Endothelial cell of umbilical vein (primary cell): ENCODE data around the gene NAPB. TPM values are rescaled to one million over a fixed set of nuclear protein-coding genes. Genes with fewer than 3 reads are reported as not detected.
A peak's percentile ranks its signal among the peaks of the same experiment; 100 is the strongest.

ENCODE experiments used
- BruUV-seq: library from RNA; stranded (reverse); fragments of 400-500 nt; replicated peaks from 2 replicates; lab custom pipeline; 2021; lab: Mats Ljungman, UMichigan
- CTCF ChIA-PET: fragments of 300-600, 350-600 bp; sonication (Branson Sonifier 250); formaldehyde crosslinking; loops from one replicate; lab custom pipeline; 2021; ENCODE audit warnings: antibody characterized with exemption, inconsistent platforms; lab: Charles Lee
- POLR2A ChIA-PET: fragments of 300-600, 350-600 bp; sonication (Branson Sonifier 250); formaldehyde crosslinking; loops from one replicate; lab custom pipeline; 2021; ENCODE audit warnings: antibody characterized with exemption, inconsistent platforms; lab: Charles Lee
- DNase-seq: peaks from one replicate; pipeline ENCODE4 v3.0.0-alpha.2; 2011; ENCODE audit warnings: low read depth, low spot score
- FAIRE-seq: peaks from 2 replicates; lab custom pipeline; 2011; peaks lifted over from hg19 to GRCh38; lab: Jason Lieb, UNC
- H2AFZ ChIP-seq: 2 replicates; pipeline ENCODE4 v1.6.0; 2012; ENCODE audit warnings: low read depth, low read length, control low read depth, inconsistent platforms
- H3K27ac ChIP-seq: 2 replicates; pipeline ENCODE4 v1.5.1; 2011; ENCODE audit warnings: low read depth, mild to moderate bottlenecking, control low read depth, low read length, moderate library complexity; ENCODE audit not compliant: insufficient read depth
- H3K27me3 ChIP-seq, 2 experiments: 2 replicates each; pipeline versions ENCODE4 v1.6.0 to v1.6.1; 2011; ENCODE audit warnings: low read length in 2 of 2, mixed read lengths in 1 of 2; ENCODE audit not compliant: control insufficient read depth in 2 of 2, insufficient read depth in 2 of 2
- H3K36me3 ChIP-seq, 2 experiments: 2 replicates in 1 of 2; 3 replicates in 1 of 2; pipeline ENCODE4 v1.5.1; 2011; ENCODE audit warnings: low read length in 2 of 2, mild to moderate bottlenecking in 1 of 2, moderate library complexity in 1 of 2; ENCODE audit not compliant: control insufficient read depth in 2 of 2, insufficient read depth in 2 of 2; ENCODE audit errors: extremely low read depth in 1 of 2
- H3K4me1 ChIP-seq: 3 replicates; pipeline ENCODE4 v1.5.1; 2011; ENCODE audit warnings: mild to moderate bottlenecking, low read length; ENCODE audit not compliant: control insufficient read depth, insufficient read depth; ENCODE audit errors: extremely low read depth
- H3K4me2 ChIP-seq: 2 replicates; pipeline ENCODE4 v1.6.1; 2011; ENCODE audit warnings: low read length, control low read depth, mixed read lengths; ENCODE audit not compliant: insufficient read depth
- H3K4me3 ChIP-seq, 3 experiments: fragments of 200-600 bp in 1 of 3; sonication (generic), shearing (Covaris generic) in 1 of 3; replicated peaks in 1 of 3; 2 replicates each; pipeline ENCODE4 v1.5.1; 2011 to 2016; ENCODE audit warnings: control low read depth in 3 of 3, low read length in 3 of 3, mild to moderate bottlenecking in 2 of 3, inconsistent platforms in 1 of 3, low read depth in 1 of 3, moderate library complexity in 1 of 3; ENCODE audit not compliant: insufficient read depth in 1 of 3
- H3K79me2 ChIP-seq: 2 replicates; pipeline ENCODE4 v1.6.0; 2012; ENCODE audit warnings: low read length, inconsistent platforms; ENCODE audit not compliant: control insufficient read depth, insufficient read depth
- H3K9ac ChIP-seq: replicated peaks from 2 replicates; pipeline ENCODE3; 2011; ENCODE audit warnings: low read length, control low read depth; ENCODE audit not compliant: insufficient read depth; ENCODE audit errors: extremely low read depth
- H3K9me1 ChIP-seq: replicated peaks from 3 replicates; pipeline ENCODE4 v1.6.0; 2011; ENCODE audit warnings: mild to moderate bottlenecking, low read length; ENCODE audit not compliant: control insufficient read depth, insufficient read depth; ENCODE audit errors: extremely low read depth
- H3K9me3 ChIP-seq: replicated peaks from 2 replicates; pipeline ENCODE4 v1.5.1; 2012; ENCODE audit warnings: low read length, inconsistent platforms; ENCODE audit not compliant: control insufficient read depth, insufficient read depth
- H4K20me1 ChIP-seq: replicated peaks from 2 replicates; pipeline ENCODE3; 2011; ENCODE audit warnings: mild to moderate bottlenecking, low read length; ENCODE audit not compliant: control insufficient read depth, insufficient read depth; ENCODE audit errors: extremely low read depth
- EZH2 ChIP-seq: IDR thresholded peaks from 2 replicates; pipeline ENCODE4 v1.6.1; 2012; ENCODE audit warnings: borderline replicate concordance, low read depth, mild to moderate bottlenecking, moderate library complexity, low read length, inconsistent platforms; ENCODE audit not compliant: severe bottlenecking
- FOS ChIP-seq: IDR thresholded peaks from 2 replicates; pipeline ENCODE4 v1.6.1; 2011; ENCODE audit warnings: mild to moderate bottlenecking, low read length, moderate library complexity, borderline replicate concordance; ENCODE audit not compliant: insufficient read depth
- GATA2 ChIP-seq: IDR thresholded peaks from 2 replicates; pipeline ENCODE4 v1.7.0; 2011; ENCODE audit warnings: low read depth, mild to moderate bottlenecking, moderate library complexity, mixed read lengths, low read length; ENCODE audit not compliant: insufficient read length, insufficient read depth
- JUN ChIP-seq: IDR thresholded peaks from 2 replicates; pipeline ENCODE4 v1.6.1; 2011; ENCODE audit warnings: borderline replicate concordance, low read depth; ENCODE audit not compliant: insufficient read length, insufficient read depth
- MAX ChIP-seq: IDR thresholded peaks from 2 replicates; pipeline ENCODE4 v1.6.1; 2011; ENCODE audit not compliant: insufficient read depth, insufficient read length
- MYC ChIP-seq: IDR thresholded peaks from one replicate; pipeline ENCODE4 v1.6.1; 2011; ENCODE audit warnings: mild to moderate bottlenecking, low read depth, low read length
- POLR2A ChIP-seq: IDR thresholded peaks from 2 replicates; pipeline ENCODE4 v1.6.1; 2012; ENCODE audit warnings: low read depth, mild to moderate bottlenecking, control low read depth, low read length
- POLR2AphosphoS5 ChIP-seq: IDR thresholded peaks from 2 replicates; pipeline ENCODE4 v1.6.1; 2012; ENCODE audit warnings: low read depth, mild to moderate bottlenecking, control low read depth, low read length, moderate library complexity; ENCODE audit not compliant: insufficient read depth
- dilution Hi-C: fragments of 300-500 bp; cut with MboI; formaldehyde crosslinking; loops from one replicate; pipeline ENCODE4 v1.15.0; 2019; ENCODE audit warnings: low sequenced_read_pairs; ENCODE audit not compliant: extremely low pct_ligation_motif_present
- intact Hi-C: fragments of 100-400 bp; cut with micrococcal nuclease; formaldehyde crosslinking; loops from one replicate; pipeline ENCODE4 v1.10.0; 2022
- polyA plus RNA-seq, 4 experiments: library from polyadenylated mRNA; depleted of rRNA in 3 of 4; stranded (reverse) in 3 of 4; unstranded in 1 of 4; fragments of >200 nt; gene quantifications; 2 replicates each; pipeline versions ENCODE4 v1.2.1 to v1.2.3, GENCODE V29; 2011 to 2012; ENCODE audit warnings: missing spikeins in 1 of 4
- total RNA-seq: library from RNA; stranded (reverse); gene quantifications from 2 replicates; pipeline ENCODE4 v1.2.3, GENCODE V29; 2021
- TF ChIP-seq, protein P1 (sequence below), 2 donors: IDR thresholded peaks; 1 replicate in 1 of 2; 2 replicates in 1 of 2; pipeline ENCODE4 v1.5.1; 2011; ENCODE audit warnings: low read length in 2 of 2, mild to moderate bottlenecking in 2 of 2, moderate library complexity in 2 of 2, control low read depth in 1 of 2, inconsistent platforms in 1 of 2, low read depth in 1 of 2; ENCODE audit not compliant: insufficient read depth in 1 of 2; ENCODE audit errors: extremely low read depth in 1 of 2

Gene NAPB
- total and polyA plus RNA-seq, 2 donors (not counting 3 experiments of a cell fraction or from before 2014, with no cell fraction given): 4.7 to 10.1 TPM

DNA sequence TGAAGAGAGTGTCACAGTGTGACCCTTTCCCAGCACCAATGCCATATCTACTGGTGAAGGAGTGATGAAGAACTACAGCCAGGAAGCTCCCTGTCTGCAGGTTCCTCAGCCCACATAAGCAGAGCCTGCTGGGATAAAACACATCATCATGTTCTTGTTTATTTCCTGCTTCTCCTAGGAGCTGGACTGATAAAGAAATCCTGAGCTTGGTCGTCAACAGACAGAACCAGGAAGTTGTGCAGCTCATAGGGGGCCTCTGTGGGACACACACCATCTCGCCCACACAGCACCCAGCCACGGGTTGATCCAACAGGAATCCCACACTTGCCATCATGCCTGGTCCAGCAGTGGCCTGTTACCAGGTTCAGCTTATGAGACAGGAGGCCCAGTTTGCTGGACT lies 15.4 kb upstream of the NAPB start:
- TF ChIP-seq FOS (no peak), POLR2A (no peak), MYC (no peak), MAX (no peak), GATA2 (no peak), JUN (no peak), POLR2AphosphoS5 (no peak), EZH2 (no peak)
- TF ChIP-seq, protein P1, sequence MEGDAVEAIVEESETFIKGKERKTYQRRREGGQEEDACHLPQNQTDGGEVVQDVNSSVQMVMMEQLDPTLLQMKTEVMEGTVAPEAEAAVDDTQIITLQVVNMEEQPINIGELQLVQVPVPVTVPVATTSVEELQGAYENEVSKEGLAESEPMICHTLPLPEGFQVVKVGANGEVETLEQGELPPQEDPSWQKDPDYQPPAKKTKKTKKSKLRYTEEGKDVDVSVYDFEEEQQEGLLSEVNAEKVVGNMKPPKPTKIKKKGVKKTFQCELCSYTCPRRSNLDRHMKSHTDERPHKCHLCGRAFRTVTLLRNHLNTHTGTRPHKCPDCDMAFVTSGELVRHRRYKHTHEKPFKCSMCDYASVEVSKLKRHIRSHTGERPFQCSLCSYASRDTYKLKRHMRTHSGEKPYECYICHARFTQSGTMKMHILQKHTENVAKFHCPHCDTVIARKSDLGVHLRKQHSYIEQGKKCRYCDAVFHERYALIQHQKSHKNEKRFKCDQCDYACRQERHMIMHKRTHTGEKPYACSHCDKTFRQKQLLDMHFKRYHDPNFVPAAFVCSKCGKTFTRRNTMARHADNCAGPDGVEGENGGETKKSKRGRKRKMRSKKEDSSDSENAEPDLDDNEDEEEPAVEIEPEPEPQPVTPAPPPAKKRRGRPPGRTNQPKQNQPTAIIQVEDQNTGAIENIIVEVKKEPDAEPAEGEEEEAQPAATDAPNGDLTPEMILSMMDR (IDR thresholded peaks at IDR 0.05; ENCODE audit: extremely low read depth in 1 of 2, insufficient read depth in 1 of 2, low read depth in 1 of 2, low read length in 2 of 2): no peak
- no peaks in the 10 kb centered on the region for H3K9me1 ChIP-seq
- intact Hi-C loops: no loop called here
- H3K9me3 ChIP-seq: no peaks in the 10 kb centered on the region
- dilution Hi-C loops: no loop called here
- DNase-seq (peak; percentile 20), FAIRE-seq (no peak)
- no TSS peak for BruUV-seq
- no peaks in the 10 kb centered on the region for H3K79me2 ChIP-seq
- no peak overlapping the region for H3K4me2 ChIP-seq
- H4K20me1 ChIP-seq: no peaks in the 10 kb centered on the region
- CTCF ChIA-PET: interaction anchor here (1.1 to 2.6 kb wide), 5 partner anchors 10 to 87 kb away, joined by 3 to 10 read pairs (median 6); partner anchors contain the start of gene NAPB
- H3K9ac ChIP-seq: no peak overlapping the region
- H3K4me3 ChIP-seq: no peak overlapping the region
- H3K27me3 ChIP-seq: peaks cover 0 to 6% of the 10 kb centered on the region in 2 experiments
- H3K4me1 ChIP-seq: no peaks in the 10 kb centered on the region
- peak overlapping the region; percentile 19 for H2AFZ ChIP-seq
- H3K36me3 ChIP-seq: no peaks in the 10 kb centered on the region
- POLR2A ChIA-PET: no interaction called here
- H3K27ac ChIP-seq: no peak overlapping the region
